Esophagus squamous epithelium (tissue), 4 donors: ENCODE measurements around the gene SLC17A5.
"Not testable (repeated sequence)": the region's sequence is repeated elsewhere in the genome, so short reads cannot be mapped to it uniquely, and the experiment has no call there.

Experiments
- POLR2A ChIP-seq, 4 donors: fragments of 450-650 bp; IDR thresholded peaks; one replicate each; pipeline ENCODE4 v1.6.1; 2017; ENCODE audit warnings: antibody characterized with exemption in 4 of 4, mild to moderate bottlenecking in 4 of 4, moderate library complexity in 3 of 4
- TF ChIP-seq, protein P1 (sequence below), 6 experiments: fragments of 450-650 bp in 4 of 6; fragments of 200-600 bp in 2 of 6; sonication (generic) in 2 of 6; IDR thresholded peaks; one replicate each; pipeline ENCODE4 v1.5.1; 2016 to 2019; ENCODE audit warnings: antibody characterized with exemption in 6 of 6, mild to moderate bottlenecking in 4 of 6, moderate library complexity in 4 of 6

GRCh38 chr6:73623480-73623879, 30.3 kb downstream of the SLC17A5 start:
- TF ChIP-seq, protein P1, sequence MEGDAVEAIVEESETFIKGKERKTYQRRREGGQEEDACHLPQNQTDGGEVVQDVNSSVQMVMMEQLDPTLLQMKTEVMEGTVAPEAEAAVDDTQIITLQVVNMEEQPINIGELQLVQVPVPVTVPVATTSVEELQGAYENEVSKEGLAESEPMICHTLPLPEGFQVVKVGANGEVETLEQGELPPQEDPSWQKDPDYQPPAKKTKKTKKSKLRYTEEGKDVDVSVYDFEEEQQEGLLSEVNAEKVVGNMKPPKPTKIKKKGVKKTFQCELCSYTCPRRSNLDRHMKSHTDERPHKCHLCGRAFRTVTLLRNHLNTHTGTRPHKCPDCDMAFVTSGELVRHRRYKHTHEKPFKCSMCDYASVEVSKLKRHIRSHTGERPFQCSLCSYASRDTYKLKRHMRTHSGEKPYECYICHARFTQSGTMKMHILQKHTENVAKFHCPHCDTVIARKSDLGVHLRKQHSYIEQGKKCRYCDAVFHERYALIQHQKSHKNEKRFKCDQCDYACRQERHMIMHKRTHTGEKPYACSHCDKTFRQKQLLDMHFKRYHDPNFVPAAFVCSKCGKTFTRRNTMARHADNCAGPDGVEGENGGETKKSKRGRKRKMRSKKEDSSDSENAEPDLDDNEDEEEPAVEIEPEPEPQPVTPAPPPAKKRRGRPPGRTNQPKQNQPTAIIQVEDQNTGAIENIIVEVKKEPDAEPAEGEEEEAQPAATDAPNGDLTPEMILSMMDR (IDR thresholded peaks at IDR 0.05): not testable (repeated sequence)
- TF ChIP-seq POLR2A (IDR thresholded peaks at IDR 0.05): not testable (repeated sequence)
